ENCODE measurements around the gene PRR29. TPM values are rescaled to one million over a fixed set of nuclear protein-coding genes. Genes with fewer than 3 reads are reported as not detected.

The PRR29 gene
- total and polyA plus RNA-seq, 8 donors = 0.08 to 0.92 (median 0.50) TPM; not detected in 5

- Histone ChIP-seq H3K27ac (peak overlapping the region in 4 of 5 donors; percentile 5 to 42 (median 31)), H3K9me3 (no peaks in the 10 kb centered on the region), H3K4me1 (peaks cover 16 to 27% (median 21%) of the 10 kb centered on the region in 4 donors), H3K27me3 (peaks cover 0 to 59% (median 19%) of the 10 kb centered on the region in 3 donors), H3K36me3 (peaks cover 0 to 3% (median under 1%) of the 10 kb centered on the region in 4 donors), H3K4me3 (peak overlapping the region; percentile 50 to 68 (median 60))
- no peak for TF ChIP-seq CTCF (IDR thresholded peaks at IDR 0.05)
- no peak for TF ChIP-seq POLR2AphosphoS5 (IDR thresholded peaks at IDR 0.05)
- TF ChIP-seq EP300 (IDR thresholded peaks at IDR 0.05) = no peak
- TF ChIP-seq POLR2A (IDR thresholded peaks at IDR 0.05) = no peak
- intact Hi-C loops (cut with DNase I; ENCODE audit: low total_unique reads) = no loop called here
- DNase-seq = peak in 1 of 2 donors; percentile 74
- WGBS, 5 donors = 13 to 17% (median 17%) methylated on average over 19 of the region's 19 CpGs
These were observed 656 bp upstream of the PRR29 start for GRCh38 chr17:63997341-63998048.

- peak overlapping the region; percentile 50 to 68 (median 60) for H3K4me3 ChIP-seq
- WGBS, 5 donors = 23 to 44% (median 27%) methylated on average over 16 to 33 of the region's 33 CpGs
- H3K27me3 ChIP-seq = peaks cover 0 to 52% (median 19%) of the 10 kb centered on the region in 3 donors
- peaks cover 16 to 27% (median 21%) of the 10 kb centered on the region in 4 donors for H3K4me1 ChIP-seq
- no peaks in the 10 kb centered on the region for H3K9me3 ChIP-seq
- no peak for DNase-seq
- peak overlapping the region in 1 of 5 donors; percentile 31 for H3K27ac ChIP-seq
- TF ChIP-seq POLR2A (IDR thresholded peaks at IDR 0.05) = no peak
- TF ChIP-seq EP300 (IDR thresholded peaks at IDR 0.05) = no peak
- no peak for TF ChIP-seq CTCF (IDR thresholded peaks at IDR 0.05)
- no peak for TF ChIP-seq POLR2AphosphoS5 (IDR thresholded peaks at IDR 0.05)
- peaks cover 0 to 13% (median 4%) of the 10 kb centered on the region in 4 donors for H3K36me3 ChIP-seq
- intact Hi-C loops (cut with DNase I; ENCODE audit: low total_unique reads) = no loop called here
These were observed 849 bp downstream of the PRR29 start for GRCh38 chr17:63998721-63999679.

GRCh38 chr17:63999680-64000531 lies 1.8 kb downstream of the PRR29 start:
- Histone ChIP-seq H3K27me3 (peaks cover 0 to 52% (median 19%) of the 10 kb centered on the region in 3 donors), H3K36me3 (peaks cover 0 to 16% (median 4%) of the 10 kb centered on the region in 4 donors), H3K27ac (no peak overlapping the region), H3K4me1 (peaks cover 16 to 27% (median 21%) of the 10 kb centered on the region in 4 donors), H3K4me3 (no peak overlapping the region), H3K9me3 (no peaks in the 10 kb centered on the region)
- intact Hi-C loops (cut with DNase I; ENCODE audit: low total_unique reads) = no loop called here
- 84 to 87% (median 86%) methylated on average over 24 to 25 of the region's 25 CpGs for WGBS, 5 donors
- DNase-seq = no peak
- no peak for TF ChIP-seq POLR2A (IDR thresholded peaks at IDR 0.05)
- TF ChIP-seq POLR2AphosphoS5 (IDR thresholded peaks at IDR 0.05) = no peak
- no peak for TF ChIP-seq CTCF (IDR thresholded peaks at IDR 0.05)
- TF ChIP-seq EP300 (IDR thresholded peaks at IDR 0.05) = no peak

Data from stomach (tissue), 9 donors.